Testis (tissue), 3 donors: ENCODE data around the gene TCEANC. TPM values are rescaled to one million over a fixed set of nuclear protein-coding genes. Genes with fewer than 3 reads are reported as not detected.
"Not testable (repeated sequence)": the region's sequence is repeated elsewhere in the genome, so short reads cannot be mapped to it uniquely, and the experiment has no call there.

Experiments
- DNase-seq: peaks from one replicate; pipeline ENCODE4 v3.0.0-alpha.2; 2019
- H3K27ac ChIP-seq, 2 donors: fragments of 200-600 bp; sonication (generic); one replicate each; pipeline ENCODE4 v1.5.1; 2019
- H3K27me3 ChIP-seq: fragments of 200-600 bp; sonication (generic); one replicate; pipeline ENCODE4 v1.5.1; 2019
- H3K36me3 ChIP-seq: fragments of 200-600 bp; sonication (generic); one replicate; pipeline ENCODE4 v1.5.1; 2017; ENCODE audit warnings: low read depth; ENCODE audit errors: missing control alignments
- H3K4me1 ChIP-seq: fragments of 200-600 bp; sonication (generic); one replicate; pipeline ENCODE4 v1.5.1; 2019
- H3K4me3 ChIP-seq, 2 donors: fragments of 200-600 bp; sonication (generic); one replicate each; pipeline ENCODE4 v1.5.1; 2017 to 2019
- H3K9me3 ChIP-seq: fragments of 200-600 bp; sonication (generic); one replicate; pipeline ENCODE4 v1.5.1; 2017
- POLR2A ChIP-seq: fragments of 450-650 bp; IDR thresholded peaks from one replicate; pipeline ENCODE4 v1.6.1; 2017; ENCODE audit warnings: antibody characterized with exemption, mild to moderate bottlenecking, moderate library complexity
- WGBS, 2 donors: methylation state at CpG; one replicate each; pipeline ENCODE4 v1.1.5; 2018; 5-methylcytosine and 5-hydroxymethylcytosine counted together
- intact Hi-C: fragments of 100-400 bp; cut with DNase I; formaldehyde crosslinking; loops from one replicate; pipeline ENCODE4 v1.15.1; 2023; ENCODE audit warnings: low total_unique reads
- polyA plus RNA-seq: library from polyadenylated mRNA; stranded (reverse); fragments of 350-450 nt; fragmentation: Illumina TruSeq; extraction: RNeasy Lipid Tissue Mini Kit (QIAGEN cat#74804); gene quantifications from one replicate; pipeline ENCODE4 v1.2.3, GENCODE V29; 2014; ENCODE audit warnings: low read depth, low replicate concordance; ENCODE audit not compliant: insufficient read depth
- total RNA-seq, 2 donors: library from RNA; depleted of rRNA; stranded (reverse); fragments of >200 nt; gene quantifications; one replicate each; pipeline ENCODE4 v1.2.3, GENCODE V29; 2016
- TF ChIP-seq, protein P1 (sequence below), 3 experiments: fragments of 450-650 bp in 2 of 3; fragments of 200-600 bp in 1 of 3; sonication (generic) in 1 of 3; IDR thresholded peaks; one replicate each; pipeline ENCODE4 v1.5.1; 2016 to 2019; ENCODE audit warnings: antibody characterized with exemption in 3 of 3, mild to moderate bottlenecking in 2 of 3, moderate library complexity in 1 of 3

The TCEANC gene
- total and polyA plus RNA-seq, 3 donors from 2014 or later: 2.1 to 5.6 (median 4.8) TPM

DNA sequence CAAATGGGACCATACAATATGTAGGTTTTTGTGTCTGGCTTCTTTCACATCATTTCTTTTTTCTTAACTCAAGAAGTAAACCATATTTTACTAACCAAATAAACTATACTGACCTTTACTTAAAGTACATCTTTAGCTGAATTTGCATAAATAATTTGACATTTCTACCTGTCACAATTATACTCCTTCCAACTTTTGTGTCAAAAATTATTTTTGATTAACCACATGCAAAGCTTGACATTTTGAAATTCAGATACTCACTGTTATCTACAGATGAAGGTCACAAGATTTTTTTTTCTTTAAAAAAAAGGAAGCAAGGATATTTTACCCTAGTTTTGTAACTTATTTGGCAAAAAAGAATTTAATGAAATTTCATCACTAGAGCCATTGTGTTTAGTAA, 23.9 kb downstream of the TCEANC start:
- H3K4me3 ChIP-seq: no peak overlapping the region
- no peak for DNase-seq

DNA sequence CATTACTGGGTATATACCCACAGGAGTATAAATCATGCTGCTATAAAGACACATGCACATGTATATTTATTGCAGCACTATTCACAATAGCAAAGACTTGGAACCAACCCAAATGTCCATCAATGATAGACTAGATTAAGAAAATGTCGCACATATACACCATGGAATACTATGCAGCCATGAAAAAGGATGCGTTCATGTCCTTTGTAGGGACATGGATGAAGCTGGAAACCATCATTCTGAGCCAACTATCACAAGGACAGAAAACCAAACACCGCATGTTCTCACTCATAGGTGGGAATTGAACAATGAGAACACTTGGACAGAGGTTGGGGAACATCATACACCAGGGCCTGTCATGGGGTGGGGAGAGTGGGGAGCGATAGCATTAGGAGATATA, 26.8 kb downstream of the TCEANC start:
- WGBS, 2 donors: 100% methylated on average over 3 of the region's 4 CpGs
- H3K4me1 ChIP-seq, intact Hi-C loops, H3K9me3 ChIP-seq, H3K27me3 ChIP-seq, H3K27ac ChIP-seq, DNase-seq, H3K36me3 ChIP-seq, H3K4me3 ChIP-seq: not testable (repeated sequence)

More for the DNA sequence above, 23.9 kb downstream of the TCEANC start:
- no peak overlapping the region for H3K27ac ChIP-seq
- no peaks in the 10 kb centered on the region for H3K27me3 ChIP-seq
- H3K9me3 ChIP-seq: no peaks in the 10 kb centered on the region
- H3K4me1 ChIP-seq: no peaks in the 10 kb centered on the region
- intact Hi-C loops: no loop called here
- TF ChIP-seq POLR2A: no peak
- TF ChIP-seq, protein P1, sequence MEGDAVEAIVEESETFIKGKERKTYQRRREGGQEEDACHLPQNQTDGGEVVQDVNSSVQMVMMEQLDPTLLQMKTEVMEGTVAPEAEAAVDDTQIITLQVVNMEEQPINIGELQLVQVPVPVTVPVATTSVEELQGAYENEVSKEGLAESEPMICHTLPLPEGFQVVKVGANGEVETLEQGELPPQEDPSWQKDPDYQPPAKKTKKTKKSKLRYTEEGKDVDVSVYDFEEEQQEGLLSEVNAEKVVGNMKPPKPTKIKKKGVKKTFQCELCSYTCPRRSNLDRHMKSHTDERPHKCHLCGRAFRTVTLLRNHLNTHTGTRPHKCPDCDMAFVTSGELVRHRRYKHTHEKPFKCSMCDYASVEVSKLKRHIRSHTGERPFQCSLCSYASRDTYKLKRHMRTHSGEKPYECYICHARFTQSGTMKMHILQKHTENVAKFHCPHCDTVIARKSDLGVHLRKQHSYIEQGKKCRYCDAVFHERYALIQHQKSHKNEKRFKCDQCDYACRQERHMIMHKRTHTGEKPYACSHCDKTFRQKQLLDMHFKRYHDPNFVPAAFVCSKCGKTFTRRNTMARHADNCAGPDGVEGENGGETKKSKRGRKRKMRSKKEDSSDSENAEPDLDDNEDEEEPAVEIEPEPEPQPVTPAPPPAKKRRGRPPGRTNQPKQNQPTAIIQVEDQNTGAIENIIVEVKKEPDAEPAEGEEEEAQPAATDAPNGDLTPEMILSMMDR (IDR thresholded peaks at IDR 0.05): no peak
- no peaks in the 10 kb centered on the region for H3K36me3 ChIP-seq

DNA sequence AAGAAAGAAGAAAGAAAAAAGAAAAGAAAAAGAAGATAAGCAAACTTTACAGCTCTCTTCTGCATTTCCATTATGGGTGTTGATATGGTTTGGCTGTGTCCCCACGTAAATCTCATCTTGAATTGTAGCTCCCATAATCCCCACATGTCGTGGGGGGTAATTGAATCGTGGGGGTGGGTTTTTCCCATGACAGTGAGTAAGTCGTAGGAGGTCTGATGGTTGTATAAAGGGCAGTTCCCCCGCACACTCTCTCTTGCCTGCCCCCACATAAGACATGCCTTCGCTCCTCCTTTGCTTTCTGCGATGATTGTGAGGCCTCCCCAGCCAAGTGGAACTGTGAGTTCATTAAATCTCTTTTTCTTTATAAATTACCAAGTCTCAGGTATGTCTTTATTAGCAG, 28.7 kb downstream of the TCEANC start:
- no peak for DNase-seq
- TF ChIP-seq, protein P1 (IDR thresholded peaks at IDR 0.05): no peak
- TF ChIP-seq POLR2A: no peak
- Histone ChIP-seq H3K36me3 (no peaks in the 10 kb centered on the region), H3K4me3 (no peak overlapping the region), H3K27me3 (no peaks in the 10 kb centered on the region), H3K9me3 (no peaks in the 10 kb centered on the region), H3K27ac (no peak overlapping the region), H3K4me1 (no peaks in the 10 kb centered on the region)
- 89 to 90% methylated on average over 7 of the region's 7 CpGs for WGBS, 2 donors
- intact Hi-C loops: no loop called here

DNA sequence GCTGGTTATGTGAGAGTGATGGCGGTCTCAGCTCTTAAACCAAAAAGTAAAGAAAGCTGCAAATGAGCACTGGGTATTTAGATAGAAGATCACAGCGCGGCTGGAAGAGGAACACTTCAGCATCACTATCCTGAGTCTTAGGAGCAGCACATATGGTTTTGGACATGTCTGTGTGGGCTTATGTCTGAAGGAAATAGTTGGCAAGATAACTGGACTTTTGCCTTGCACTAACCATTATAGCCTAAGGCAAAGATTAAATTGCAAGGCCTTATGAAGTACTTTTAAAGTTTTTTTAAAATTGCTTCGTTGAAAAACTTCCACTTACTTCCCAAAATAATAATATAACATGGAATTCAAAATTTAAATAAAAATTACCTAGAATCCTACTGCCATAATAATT, 31.4 kb downstream of the TCEANC start:
- H3K4me1 ChIP-seq: no peaks in the 10 kb centered on the region
- H3K27ac ChIP-seq: no peak overlapping the region
- no peaks in the 10 kb centered on the region for H3K36me3 ChIP-seq
- no peak for TF ChIP-seq POLR2A
- TF ChIP-seq, protein P1 (IDR thresholded peaks at IDR 0.05): no peak
- intact Hi-C loops: no loop called here
- 86 to 94% methylated on average over 4 of the region's 4 CpGs for WGBS, 2 donors
- DNase-seq: no peak
- no peaks in the 10 kb centered on the region for H3K9me3 ChIP-seq
- no peak overlapping the region for H3K4me3 ChIP-seq
- H3K27me3 ChIP-seq: no peaks in the 10 kb centered on the region

DNA sequence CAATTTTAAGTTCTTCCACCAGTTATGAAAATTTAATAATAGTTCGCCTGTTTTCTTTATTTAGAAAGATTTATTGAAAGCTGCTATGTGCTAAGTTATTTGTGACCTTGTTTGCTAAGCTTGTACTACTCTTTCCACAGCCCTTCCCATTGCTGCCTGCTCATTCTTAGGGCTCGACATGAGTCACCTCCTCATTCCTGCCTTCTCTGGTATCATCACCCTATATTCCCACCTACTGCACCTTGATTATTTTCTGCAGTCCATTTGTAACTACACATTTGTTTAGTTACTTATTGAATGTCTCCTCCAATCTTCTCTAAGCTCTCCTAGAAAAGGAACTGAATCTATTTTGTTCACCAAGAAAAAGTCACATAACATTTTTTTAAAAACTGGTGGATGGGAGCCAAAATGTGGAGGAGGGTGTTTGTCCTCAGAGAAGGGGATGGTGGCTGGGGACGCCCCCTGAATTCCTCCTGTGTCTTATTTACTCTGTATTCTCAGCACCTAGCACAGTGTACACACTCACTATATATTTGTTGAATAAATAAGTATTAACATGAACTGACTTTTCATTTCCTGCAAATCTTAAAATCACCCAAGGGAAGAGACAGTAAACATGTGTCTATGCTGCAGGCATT, 32.3 kb downstream of the TCEANC start:
- 29 to 36% methylated on average over 3 of the region's 3 CpGs for WGBS, 2 donors
- no peak overlapping the region for H3K4me3 ChIP-seq
- intact Hi-C loops: no loop called here
- no peak for DNase-seq
- H3K9me3 ChIP-seq: no peaks in the 10 kb centered on the region
- no peak overlapping the region for H3K27ac ChIP-seq
- H3K36me3 ChIP-seq: no peaks in the 10 kb centered on the region
- H3K4me1 ChIP-seq: no peaks in the 10 kb centered on the region
- H3K27me3 ChIP-seq: no peaks in the 10 kb centered on the region
- TF ChIP-seq, protein P1 (IDR thresholded peaks at IDR 0.05): no peak
- no peak for TF ChIP-seq POLR2A
